NOMO-1 treated with dmso at 0.1 percent for 144 hours (cell line): ENCODE results near the gene SLC38A3.

Experiments
- DNase-seq: peaks from one replicate; lab custom pipeline; 2025; ENCODE audit not compliant: unreplicated experiment; lab: John Stamatoyannopoulos, UW

The SLC38A3 gene

DNA sequence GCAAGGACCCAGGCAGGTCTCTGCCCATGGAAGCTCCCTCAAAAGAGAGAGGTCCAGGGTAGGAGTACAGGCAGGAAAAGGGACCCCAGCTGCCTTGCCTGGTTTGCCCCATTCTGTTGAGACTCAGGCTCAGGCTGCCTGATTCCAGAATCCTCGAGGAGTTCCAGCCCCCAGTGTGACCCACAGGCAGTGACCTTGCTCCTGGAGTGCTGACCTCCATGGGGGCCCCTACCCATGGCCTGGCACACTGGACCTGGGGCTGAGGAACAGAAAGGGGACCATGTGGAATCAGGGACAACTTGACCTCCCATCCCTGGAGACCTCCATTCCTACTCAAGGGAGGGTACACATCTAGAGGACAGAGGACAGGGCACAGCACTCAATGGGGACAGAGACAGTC is 60.5 kb downstream of the SLC38A3 start:
- DNase-seq, result no peak

DNA sequence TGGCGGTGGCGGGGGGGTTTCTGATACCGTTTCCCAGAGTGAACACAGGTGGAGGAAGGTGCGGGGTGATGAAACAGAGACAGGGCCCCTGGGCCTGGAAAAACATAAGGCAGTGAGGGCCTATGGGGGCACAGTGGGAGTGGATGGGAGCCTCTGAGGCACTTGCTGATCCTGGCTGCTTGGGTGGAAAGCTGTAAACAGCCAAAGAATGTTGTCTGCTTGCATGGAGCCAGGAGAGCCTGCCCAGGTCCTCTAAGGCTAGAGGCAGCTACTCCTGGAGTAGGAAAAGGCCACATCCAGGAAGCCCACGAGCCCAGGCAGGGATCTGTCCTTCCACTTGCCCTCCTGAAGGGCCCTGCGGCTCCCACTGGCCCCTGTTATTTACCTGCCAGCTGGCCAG is 60.9 kb downstream of the SLC38A3 start:
- no peak for DNase-seq

DNA sequence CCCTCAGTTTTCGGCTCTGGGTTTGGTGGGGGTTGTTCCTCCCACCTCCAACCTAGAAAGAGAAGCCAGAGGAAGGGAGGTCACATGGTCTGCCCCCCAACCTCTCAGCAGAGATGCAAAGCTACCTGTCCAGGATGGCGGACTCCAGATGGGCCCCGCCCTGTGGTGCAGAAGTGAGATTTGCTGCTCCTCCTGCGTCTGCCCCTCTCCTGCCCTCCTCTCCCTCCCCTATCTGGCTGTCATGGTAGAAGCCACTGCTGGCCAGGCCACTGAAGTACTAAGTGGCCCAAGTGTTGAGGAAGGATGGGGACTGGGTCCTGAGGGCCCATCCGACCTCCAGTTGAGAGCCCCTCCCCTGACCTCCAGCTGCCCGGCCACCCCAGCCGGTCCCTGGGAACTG is 61.8 kb downstream of the SLC38A3 start:
- no peak for DNase-seq

DNA sequence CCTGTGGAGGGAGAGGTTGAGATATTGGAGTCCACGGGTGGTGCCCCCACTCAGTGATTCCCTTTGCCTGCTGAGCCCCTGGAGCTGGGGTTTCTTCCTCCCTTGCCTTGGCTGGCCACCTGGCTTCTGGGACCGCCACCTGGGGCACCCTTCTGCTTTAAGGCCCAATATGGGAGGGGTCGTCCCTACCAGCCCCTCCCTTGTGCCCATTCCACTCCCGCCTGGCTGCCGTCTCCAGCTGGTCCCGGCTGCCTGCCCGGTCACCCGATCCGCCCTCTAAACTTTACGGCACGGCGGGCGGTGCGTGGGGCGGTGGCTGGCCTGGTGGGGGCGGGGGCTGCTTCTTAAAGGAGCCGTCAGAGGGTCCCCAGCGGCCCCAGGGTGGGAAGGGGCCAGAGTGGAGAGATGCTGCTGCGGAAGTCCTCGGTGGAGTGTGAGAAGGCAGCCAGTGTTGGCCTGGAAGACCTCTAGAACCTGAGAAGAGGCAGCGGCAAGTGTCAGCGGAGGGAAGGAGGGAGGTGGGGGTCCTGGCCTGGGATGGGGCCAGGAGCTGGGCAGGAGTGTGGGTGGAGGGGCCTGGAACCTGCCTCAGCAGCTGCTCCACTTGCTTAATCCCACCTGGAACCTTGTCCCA is 62.3 kb downstream of the SLC38A3 start:
- no peak for DNase-seq

DNA sequence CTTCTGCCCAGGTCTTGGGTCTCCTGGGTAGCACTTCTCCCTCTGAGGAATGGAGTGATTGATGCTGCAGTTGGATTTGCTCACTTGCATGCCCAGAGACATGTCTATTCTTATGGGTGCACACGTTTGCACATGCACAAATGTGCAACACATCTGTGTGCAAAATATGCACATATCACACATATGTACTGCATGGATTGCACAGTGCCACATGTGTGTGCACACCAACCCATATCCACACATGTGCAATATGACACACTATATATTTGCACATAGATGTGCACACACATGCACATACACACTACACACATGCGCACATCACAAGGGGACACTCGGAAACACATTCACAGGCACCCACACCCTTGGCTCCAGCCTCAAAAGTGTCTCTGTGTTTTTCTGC is 63.2 kb downstream of the SLC38A3 start:
- no peak for DNase-seq

DNA sequence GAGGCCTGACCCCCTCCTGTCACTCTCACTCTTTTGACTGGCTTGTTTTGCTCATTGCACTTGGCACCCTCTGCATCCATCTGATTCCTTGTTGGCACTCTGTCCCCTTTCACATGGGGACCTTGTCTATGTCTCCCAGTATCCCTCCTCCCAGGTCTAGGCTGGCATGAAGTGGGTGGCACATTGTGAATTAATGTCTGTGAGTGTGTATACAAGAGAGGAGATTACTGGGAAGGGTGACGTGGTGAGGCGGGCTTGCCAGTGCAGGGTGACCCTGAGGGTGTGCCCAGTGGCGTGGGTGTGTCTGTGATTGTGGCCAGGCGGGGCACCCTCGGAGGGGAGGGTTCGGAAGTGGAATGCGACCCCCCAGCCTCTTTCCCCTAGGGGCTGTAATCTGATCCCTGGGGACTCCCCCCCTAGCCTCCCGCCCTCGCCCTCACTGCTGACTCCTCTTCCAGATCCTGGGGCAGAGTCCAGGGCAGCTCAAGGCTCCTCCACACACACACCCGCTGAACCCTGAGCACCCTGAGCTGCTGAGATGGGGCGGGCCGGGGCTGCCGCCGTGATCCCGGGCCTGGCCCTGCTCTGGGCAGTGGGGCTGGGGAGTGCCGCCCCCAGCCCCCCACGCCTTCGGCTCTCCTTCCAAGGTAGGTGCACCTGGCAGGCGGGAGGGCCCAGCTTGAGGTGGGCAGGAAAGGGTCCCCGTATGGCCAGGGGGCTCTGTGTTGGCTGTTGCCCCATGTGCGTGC is 63.8 kb downstream of the SLC38A3 start, which contains the start of gene SEMA3B:
TSS of gene SEMA3B (plus strand) at position 445 of the 749 bp plus-strand sequence. CDS start at position 539, 94 bp downstream.
- no peak for DNase-seq

DNA sequence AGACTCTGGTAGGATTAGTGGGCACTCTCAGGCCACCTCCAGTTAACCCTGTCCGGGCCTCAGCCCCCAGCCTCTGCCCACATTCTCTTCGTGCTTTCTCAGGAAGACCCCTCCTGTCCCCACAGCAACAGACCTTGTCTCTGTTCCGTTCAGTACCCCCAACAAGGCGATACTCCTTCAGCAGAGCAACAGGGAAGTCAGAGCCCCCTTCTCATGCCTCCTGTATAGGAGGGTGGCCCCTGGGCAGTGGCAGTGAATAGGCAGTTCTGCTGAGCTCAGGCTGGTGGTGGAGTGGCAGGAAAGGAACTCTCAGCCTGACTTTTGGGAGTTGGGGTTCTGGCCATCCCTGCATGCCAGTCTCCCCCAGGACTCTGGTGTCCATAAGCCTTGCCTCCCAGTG is 64.4 kb downstream of the SLC38A3 start:
- no peak for DNase-seq

DNA sequence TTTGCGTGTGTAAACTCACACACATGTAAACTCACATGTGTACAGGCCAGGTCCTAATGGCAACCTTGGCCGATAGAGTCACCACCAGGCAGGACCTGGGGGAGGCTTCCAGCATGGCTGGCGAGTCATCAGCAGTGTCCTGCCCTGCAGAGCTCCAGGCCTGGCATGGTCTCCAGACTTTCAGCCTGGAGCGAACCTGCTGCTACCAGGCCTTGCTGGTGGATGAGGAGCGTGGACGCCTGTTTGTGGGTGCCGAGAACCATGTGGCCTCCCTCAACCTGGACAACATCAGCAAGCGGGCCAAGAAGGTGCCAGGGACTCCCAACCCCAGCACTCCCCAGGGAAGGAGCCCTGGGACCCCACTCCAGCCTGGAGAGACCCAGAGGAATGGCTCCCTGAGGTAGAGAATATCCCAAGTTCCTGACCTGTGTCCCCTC is 64.9 kb downstream of the SLC38A3 start:
- DNase-seq, result no peak

DNA sequence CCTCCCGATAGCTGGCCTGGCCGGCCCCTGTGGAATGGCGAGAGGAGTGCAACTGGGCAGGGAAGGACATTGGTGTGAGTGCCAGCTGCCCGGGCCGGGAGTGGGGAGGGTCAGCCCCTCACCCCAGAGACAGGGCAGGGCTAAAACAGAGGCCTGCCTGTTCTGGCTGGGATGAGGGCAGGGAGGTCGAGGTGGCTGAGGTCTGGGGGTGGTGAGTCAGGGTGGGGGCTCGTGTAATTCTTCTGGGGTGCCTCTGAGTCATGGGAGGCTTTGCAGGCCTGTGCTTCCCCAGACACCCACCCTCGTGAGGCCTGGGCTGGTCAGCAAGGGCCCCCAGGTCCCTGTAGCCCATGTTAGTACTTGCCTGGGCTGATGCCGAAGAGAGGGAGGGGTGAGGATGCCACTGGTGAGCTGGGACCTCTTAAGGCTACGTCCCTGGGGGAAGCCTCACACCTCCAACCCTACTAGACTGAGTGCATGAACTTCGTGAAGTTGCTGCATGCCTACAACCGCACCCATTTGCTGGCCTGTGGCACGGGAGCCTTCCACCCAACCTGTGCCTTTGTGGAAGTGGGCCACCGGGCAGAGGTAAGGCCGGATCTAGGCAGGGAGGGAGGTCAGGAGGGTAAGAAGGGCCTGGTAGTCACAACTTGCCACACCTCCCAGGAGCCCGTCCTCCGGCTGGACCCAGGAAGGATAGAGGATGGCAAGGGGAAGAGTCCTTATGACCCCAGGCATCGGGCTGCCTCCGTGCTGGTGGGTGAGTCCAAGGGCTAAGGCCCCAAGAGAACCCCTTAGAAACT is 65.6 kb downstream of the SLC38A3 start:
- no peak for DNase-seq
